Nephron (organoid): ENCODE measurements around the gene CYB561D1.
"Not testable (repeated sequence)": the region's sequence is repeated elsewhere in the genome, so short reads cannot be mapped to it uniquely, and the experiment has no call there.

Source experiments
- H3K27ac Mint-ChIP-seq, 3 experiments: 2 replicates each; pipeline ENCODE4 v1.8.0; 2020; ENCODE audit warnings: mixed read lengths in 3 of 3, mild to moderate bottlenecking in 2 of 3, moderate library complexity in 1 of 3
- H3K27me3 Mint-ChIP-seq: 2 replicates; pipeline ENCODE4 v1.8.0; 2021; ENCODE audit warnings: low read depth, mild to moderate bottlenecking, moderate library complexity, mixed read lengths
- H3K36me3 Mint-ChIP-seq: 2 replicates; pipeline ENCODE4 v1.8.0; 2020; ENCODE audit warnings: low read depth, mixed read lengths
- H3K4me1 Mint-ChIP-seq: 2 replicates; pipeline ENCODE4 v1.8.0; 2020; ENCODE audit warnings: mixed read lengths
- H3K4me3 Mint-ChIP-seq, 3 experiments: 2 replicates each; pipeline ENCODE4 v1.8.0; 2020; ENCODE audit warnings: mild to moderate bottlenecking in 3 of 3, mixed read lengths in 3 of 3, moderate library complexity in 2 of 3
- H3K9me3 Mint-ChIP-seq: 2 replicates; pipeline ENCODE4 v1.8.0; 2020; ENCODE audit warnings: mixed read lengths
- TF ChIP-seq, protein P1 (sequence below), 3 experiments: fragments of 200-600 bp; sonication (generic); IDR thresholded peaks; one replicate each; pipeline ENCODE4 v1.5.0; 2021; ENCODE audit warnings: antibody characterized with exemption in 3 of 3; ENCODE audit not compliant: unreplicated experiment in 3 of 3

Gene CYB561D1

GRCh38 chr1:109470245-109470644 lies 23.6 kb upstream of the CYB561D1 start:
- H3K27ac Mint-ChIP-seq: no peak overlapping the region
- H3K4me3 Mint-ChIP-seq: no peak overlapping the region
- TF ChIP-seq, protein P1, sequence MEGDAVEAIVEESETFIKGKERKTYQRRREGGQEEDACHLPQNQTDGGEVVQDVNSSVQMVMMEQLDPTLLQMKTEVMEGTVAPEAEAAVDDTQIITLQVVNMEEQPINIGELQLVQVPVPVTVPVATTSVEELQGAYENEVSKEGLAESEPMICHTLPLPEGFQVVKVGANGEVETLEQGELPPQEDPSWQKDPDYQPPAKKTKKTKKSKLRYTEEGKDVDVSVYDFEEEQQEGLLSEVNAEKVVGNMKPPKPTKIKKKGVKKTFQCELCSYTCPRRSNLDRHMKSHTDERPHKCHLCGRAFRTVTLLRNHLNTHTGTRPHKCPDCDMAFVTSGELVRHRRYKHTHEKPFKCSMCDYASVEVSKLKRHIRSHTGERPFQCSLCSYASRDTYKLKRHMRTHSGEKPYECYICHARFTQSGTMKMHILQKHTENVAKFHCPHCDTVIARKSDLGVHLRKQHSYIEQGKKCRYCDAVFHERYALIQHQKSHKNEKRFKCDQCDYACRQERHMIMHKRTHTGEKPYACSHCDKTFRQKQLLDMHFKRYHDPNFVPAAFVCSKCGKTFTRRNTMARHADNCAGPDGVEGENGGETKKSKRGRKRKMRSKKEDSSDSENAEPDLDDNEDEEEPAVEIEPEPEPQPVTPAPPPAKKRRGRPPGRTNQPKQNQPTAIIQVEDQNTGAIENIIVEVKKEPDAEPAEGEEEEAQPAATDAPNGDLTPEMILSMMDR (IDR thresholded peaks at IDR 0.05; ENCODE audit: unreplicated experiment in 3 of 3): no peak
- no peaks in the 10 kb centered on the region for H3K36me3 Mint-ChIP-seq
- H3K4me1 Mint-ChIP-seq: peaks cover 4% of the 10 kb centered on the region
- H3K9me3 Mint-ChIP-seq: no peaks in the 10 kb centered on the region
- peaks cover 91% of the 10 kb centered on the region for H3K27me3 Mint-ChIP-seq

DNA sequence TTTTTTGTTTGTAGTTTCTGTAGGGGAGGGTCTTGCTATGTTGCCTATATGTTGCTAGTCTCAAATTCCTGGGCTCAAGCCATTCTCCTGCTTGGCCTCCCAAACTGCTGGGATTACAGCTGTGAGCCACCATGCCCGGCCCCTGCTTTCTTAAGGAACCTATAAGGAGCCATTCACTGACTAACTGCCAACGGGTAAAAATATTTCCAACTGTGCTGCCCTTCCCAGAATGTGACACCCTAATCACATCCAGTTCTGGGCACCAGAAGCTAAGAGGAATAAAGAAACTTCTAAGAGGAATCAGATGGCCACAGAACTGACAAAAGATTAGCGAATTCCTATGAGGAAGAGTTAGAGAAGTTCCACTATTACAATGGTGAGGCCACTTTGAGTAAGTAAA lies 21.1 kb upstream of the CYB561D1 start:
- TF ChIP-seq, protein P1 (IDR thresholded peaks at IDR 0.05; ENCODE audit: unreplicated experiment in 3 of 3): no peak
- Mint-ChIP-seq H3K27me3 (peaks cover 90% of the 10 kb centered on the region), H3K4me1 (no peaks in the 10 kb centered on the region), H3K27ac (no peak overlapping the region), H3K9me3 (no peaks in the 10 kb centered on the region), H3K4me3 (no peak overlapping the region), H3K36me3 (no peaks in the 10 kb centered on the region)

- not testable (repeated sequence) for H3K9me3 Mint-ChIP-seq, H3K4me1 Mint-ChIP-seq, H3K4me3 Mint-ChIP-seq, H3K27ac Mint-ChIP-seq, H3K36me3 Mint-ChIP-seq
- H3K27me3 Mint-ChIP-seq: peaks cover 89% of the 10 kb centered on the region
Measured at GRCh38 chr1:109473284-109474057, 20.4 kb upstream of the CYB561D1 start.

GRCh38 chr1:109474697-109475096 lies 19.2 kb upstream of the CYB561D1 start:
- Mint-ChIP-seq H3K4me1 (no peaks in the 10 kb centered on the region), H3K27me3 (peaks cover 86% of the 10 kb centered on the region), H3K4me3 (no peak overlapping the region), H3K27ac (no peak overlapping the region), H3K36me3 (no peaks in the 10 kb centered on the region), H3K9me3 (no peaks in the 10 kb centered on the region)
- TF ChIP-seq, protein P1 (IDR thresholded peaks at IDR 0.05; ENCODE audit: unreplicated experiment in 3 of 3): no peak

GRCh38 chr1:109475261-109475660 lies 18.6 kb upstream of the CYB561D1 start:
- TF ChIP-seq, protein P1 (IDR thresholded peaks at IDR 0.05; ENCODE audit: unreplicated experiment in 3 of 3): no peak
- H3K9me3 Mint-ChIP-seq: no peaks in the 10 kb centered on the region
- no peak overlapping the region for H3K27ac Mint-ChIP-seq
- H3K4me3 Mint-ChIP-seq: no peak overlapping the region
- no peaks in the 10 kb centered on the region for H3K36me3 Mint-ChIP-seq
- H3K4me1 Mint-ChIP-seq: no peaks in the 10 kb centered on the region
- H3K27me3 Mint-ChIP-seq: peaks cover 86% of the 10 kb centered on the region

DNA sequence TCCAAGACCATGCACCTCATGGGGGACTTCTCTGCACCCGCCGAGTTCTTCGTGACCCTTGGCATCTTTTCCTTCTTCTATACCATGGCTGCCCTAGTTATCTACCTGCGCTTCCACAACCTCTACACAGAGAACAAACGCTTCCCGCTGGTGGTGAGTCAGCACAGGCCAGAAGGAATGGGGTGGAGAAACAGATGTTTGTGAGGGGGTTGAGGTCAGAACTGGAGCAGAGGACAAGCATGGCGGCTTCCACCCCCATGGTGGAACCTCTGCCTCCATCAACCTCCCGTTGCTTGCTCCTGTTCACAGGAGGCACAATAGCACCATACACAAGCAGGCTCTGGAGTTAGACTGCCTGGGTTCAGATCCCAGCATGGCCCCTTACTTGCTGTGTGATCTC lies 17.1 kb upstream of the CYB561D1 start:
- TF ChIP-seq, protein P1 (IDR thresholded peaks at IDR 0.05; ENCODE audit: unreplicated experiment in 3 of 3): no peak
- Mint-ChIP-seq H3K27ac (no peak overlapping the region), H3K9me3 (no peaks in the 10 kb centered on the region)

More for the DNA sequence above, 17.1 kb upstream of the CYB561D1 start:
- no peaks in the 10 kb centered on the region for H3K4me1 Mint-ChIP-seq
- peaks cover 82% of the 10 kb centered on the region for H3K27me3 Mint-ChIP-seq
- H3K36me3 Mint-ChIP-seq: no peaks in the 10 kb centered on the region
- no peak overlapping the region for H3K4me3 Mint-ChIP-seq
